GM12892 (cell line): ENCODE data around the gene NTHL1.

Experiments used
- POLR2A ChIP-seq: IDR thresholded peaks from 2 replicates; pipeline ENCODE4 v1.6.1; 2011; ENCODE audit warnings: low read depth, low read length, control low read depth
- POLR2AphosphoS5 ChIP-seq: IDR thresholded peaks from 2 replicates; pipeline ENCODE4 v1.6.1; 2011; ENCODE audit warnings: low read depth, low read length, control low read depth
- TAF1 ChIP-seq: IDR thresholded peaks from 2 replicates; pipeline ENCODE4 v1.6.1; 2011; ENCODE audit warnings: low read depth, mild to moderate bottlenecking, control low read depth, low read length, borderline replicate concordance

DNA sequence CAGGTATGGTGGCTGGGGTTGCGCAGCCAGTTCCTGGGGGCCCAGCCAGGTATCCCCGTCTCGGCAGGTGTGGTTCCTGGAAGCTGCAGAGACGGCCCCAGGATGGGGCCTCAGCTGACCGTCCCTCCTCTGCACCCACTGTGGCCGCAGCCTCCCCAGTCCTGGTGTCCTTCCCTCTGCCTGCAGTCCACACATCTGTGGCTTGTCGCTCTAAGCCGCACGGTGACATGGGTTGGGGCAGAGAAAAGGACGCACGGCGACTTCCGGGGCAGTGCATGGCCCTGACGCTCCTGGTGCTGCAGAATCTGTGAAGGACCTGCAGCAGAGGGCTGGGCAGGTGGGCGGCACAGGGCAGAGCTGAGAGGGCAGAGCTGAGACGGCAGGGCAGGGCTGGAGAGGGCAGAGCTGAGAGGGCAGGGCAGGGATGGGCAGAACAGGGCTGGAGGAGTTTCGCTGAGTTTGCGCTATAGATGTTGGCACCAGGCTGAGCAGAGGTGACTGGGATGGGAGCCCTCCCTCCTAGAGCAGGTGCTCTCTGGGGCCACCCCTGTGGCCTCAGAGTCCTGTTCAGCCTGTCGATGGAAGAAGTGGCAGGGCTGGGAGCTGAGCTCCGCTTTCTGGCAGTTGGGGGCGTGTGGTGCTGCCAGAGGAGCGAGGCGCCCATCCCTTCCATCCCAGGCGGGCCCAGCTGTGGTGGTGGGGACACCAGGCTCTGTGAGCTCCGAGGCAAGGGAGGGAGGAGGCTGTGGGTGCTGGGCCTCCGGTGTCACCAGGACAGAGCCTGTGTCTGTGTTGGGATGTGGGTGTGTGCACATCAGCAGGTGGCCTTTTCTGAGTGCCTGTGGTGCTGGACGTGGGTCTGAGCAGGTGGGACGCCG is 23.2 kb upstream of the NTHL1 start:
- TF ChIP-seq POLR2A: no peak
- no peak for TF ChIP-seq TAF1
- no peak for TF ChIP-seq POLR2AphosphoS5
